Forelimb muscle (tissue), 1 donor: Measurements from ENCODE around the gene KIF3A. TPM values are rescaled to one million over a fixed set of nuclear protein-coding genes. Genes with fewer than 3 reads are reported as not detected.

Experiments used
- DNase-seq: peaks from one replicate; pipeline ENCODE4 v3.0.0-alpha.2; 2013; ENCODE audit warnings: low read depth
- polyA plus RNA-seq: library from polyadenylated mRNA; unstranded; fragments of 120-200 nt; gene quantifications from one replicate; pipeline ENCODE4 v1.2.1, GENCODE V29; 2013; ENCODE audit not compliant: insufficient read length

KIF3A gene
- polyA plus RNA-seq, 1 donor: 8.6 TPM

GRCh38 chr5:132753135-132753987, 16.0 kb upstream of the KIF3A start:
- no peak for DNase-seq

- DNase-seq: no peak
Measured at GRCh38 chr5:132752581-132753125, 15.3 kb upstream of the KIF3A start.

DNA sequence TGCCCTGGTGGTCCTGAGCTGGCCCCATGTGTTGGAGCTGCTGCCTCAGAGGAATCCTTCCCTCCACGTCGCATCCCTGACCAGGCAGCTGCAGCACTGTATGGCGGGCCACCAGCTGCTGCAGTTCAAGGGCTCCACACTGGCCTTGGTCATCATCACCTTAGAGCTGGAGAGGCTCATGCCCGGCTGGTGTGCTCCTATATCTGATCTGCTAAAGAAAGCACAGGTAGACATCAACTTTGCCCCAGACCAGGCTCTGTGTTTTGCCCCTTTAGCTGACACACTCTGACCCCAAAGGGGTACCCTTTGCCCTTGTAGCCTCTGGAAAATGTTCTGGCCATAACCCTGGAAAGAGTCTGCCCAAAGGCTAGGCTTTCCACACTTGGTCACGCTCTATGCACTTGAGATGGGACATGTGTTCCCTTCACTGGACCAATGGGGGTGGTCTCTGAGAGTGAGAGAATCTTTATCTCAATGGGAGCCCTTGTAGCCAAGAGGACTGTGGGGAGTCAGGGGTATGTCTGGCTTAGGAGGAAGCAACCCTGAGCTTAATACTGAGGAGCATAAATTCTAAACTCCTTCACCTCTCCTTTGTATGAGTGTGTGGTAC, 14.7 kb upstream of the KIF3A start:
- DNase-seq: no peak

- DNase-seq: no peak
Measured at GRCh38 chr5:132751444-132751843, 14.1 kb upstream of the KIF3A start.

GRCh38 chr5:132750471-132751230, 13.3 kb upstream of the KIF3A start:
- DNase-seq: no peak

- DNase-seq: no peak
Measured at GRCh38 chr5:132749506-132749905, 12.2 kb upstream of the KIF3A start.

- no peak for DNase-seq
Measured at GRCh38 chr5:132748522-132749000, 11.2 kb upstream of the KIF3A start.

GRCh38 chr5:132747616-132748440, 10.5 kb upstream of the KIF3A start:
- no peak for DNase-seq

- DNase-seq: no peak
Measured at GRCh38 chr5:132746954-132747615, 9.7 kb upstream of the KIF3A start, which contains the start of gene CCNI2. CCNI2 (plus strand) TSS chr5:132747426; CDS start chr5:132747496, 70 bp downstream.

- no peak for DNase-seq
Measured at GRCh38 chr5:132746592-132746953, 9.2 kb upstream of the KIF3A start.

- no peak for DNase-seq
Measured at GRCh38 chr5:132744659-132745058, 7.3 kb upstream of the KIF3A start.

DNA sequence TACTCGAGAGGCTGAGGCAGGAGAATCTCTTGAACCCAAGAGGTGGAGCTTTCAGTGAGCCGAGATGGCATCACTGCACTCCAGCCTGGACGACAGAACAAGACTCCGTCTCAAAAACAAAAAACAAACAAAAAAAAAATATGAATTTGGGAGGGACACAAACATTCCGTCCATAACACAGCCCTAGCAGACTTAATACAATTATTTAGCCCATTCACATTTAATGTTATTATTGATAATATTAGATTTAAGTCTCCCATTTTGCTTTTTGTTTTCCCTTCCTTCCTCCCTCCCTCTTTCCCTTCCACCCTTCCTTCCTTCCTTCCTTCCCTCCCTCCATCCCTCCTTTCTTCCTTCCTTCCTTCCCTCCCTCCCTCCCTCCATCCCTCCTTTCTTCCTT, 5.3 kb upstream of the KIF3A start:
- no peak for DNase-seq

DNA sequence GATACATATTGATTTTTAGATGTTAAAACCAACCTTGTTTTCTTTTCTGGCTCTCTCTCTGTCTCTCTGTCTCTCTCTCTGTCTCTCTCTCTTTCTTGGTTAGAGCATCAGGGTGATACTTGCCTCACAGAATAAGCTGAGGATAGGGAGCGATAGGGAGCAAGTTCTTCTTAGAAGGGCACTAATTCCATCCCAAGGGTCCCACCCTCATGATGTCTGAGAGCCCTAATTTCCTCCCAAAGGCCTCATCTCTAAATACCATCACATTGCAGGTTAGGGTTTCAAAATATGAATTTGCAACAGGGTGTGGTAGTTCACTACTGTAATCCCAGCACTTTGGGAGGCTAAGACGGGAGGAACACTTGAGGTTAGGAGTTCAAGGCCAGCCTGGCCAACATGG, 4.8 kb upstream of the KIF3A start:
- no peak for DNase-seq

DNA sequence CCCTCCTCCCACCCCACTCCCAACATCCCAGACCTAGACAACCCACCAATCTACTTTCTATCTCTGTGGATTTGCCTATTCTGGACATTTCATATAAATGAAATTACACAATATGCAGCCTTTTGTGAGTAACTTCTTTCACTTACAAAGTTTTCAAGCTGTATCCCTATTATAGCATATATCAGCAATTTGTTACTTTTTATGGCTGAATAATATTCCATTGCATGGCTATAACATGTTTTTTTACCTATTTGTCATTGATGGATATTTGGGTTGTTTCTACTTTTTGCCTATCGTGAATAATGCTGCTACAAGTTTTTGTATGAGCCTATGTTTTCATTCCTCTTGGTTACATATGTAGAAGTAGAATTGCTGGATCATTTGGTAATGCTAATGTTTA, 1.9 kb upstream of the KIF3A start:
- DNase-seq: no peak

- DNase-seq: no peak
Measured at GRCh38 chr5:132737982-132738681, 786 bp upstream of the KIF3A start.

- no peak for DNase-seq
Measured at GRCh38 chr5:132734687-132735086, 2.7 kb downstream of the KIF3A start.

GRCh38 chr5:132733499-132734148, 3.7 kb downstream of the KIF3A start:
- DNase-seq: no peak

GRCh38 chr5:132729896-132730295, 7.5 kb downstream of the KIF3A start:
- DNase-seq: no peak

DNA sequence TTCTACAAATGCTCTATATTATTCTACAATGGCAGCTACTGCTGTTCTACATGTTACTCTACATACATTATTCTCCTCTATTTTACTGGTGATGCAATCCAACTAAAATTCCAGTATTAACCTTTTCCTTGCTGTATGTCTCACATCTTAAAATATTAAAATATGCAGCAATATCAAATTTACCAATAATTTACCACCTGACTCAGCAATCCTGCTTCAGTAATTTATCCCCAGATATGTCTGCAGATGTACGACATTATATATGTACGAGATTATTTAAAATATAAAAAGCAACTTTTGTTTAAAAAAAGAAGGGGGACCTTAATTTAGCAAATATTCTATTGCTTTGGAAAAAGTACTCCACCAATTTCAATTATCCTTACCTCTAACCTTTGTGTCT, 11.6 kb downstream of the KIF3A start:
- DNase-seq: no peak
